Sciatic nerve (tissue), 2 donors: ENCODE data around the gene MFGE8. TPM values are rescaled to one million over a fixed set of nuclear protein-coding genes. Genes with fewer than 3 reads are reported as not detected.

Experiments used
- ATAC-seq: fragments of 200-7000 bp; cut with Tn5 transposase; one replicate; pipeline ENCODE4 v1.9.1; 2020; ENCODE audit warnings: mild to moderate bottlenecking, moderate library complexity
- DNase-seq: peaks from one replicate; pipeline ENCODE4 v3.0.0-alpha.2; 2020; ENCODE audit warnings: low spot score
- intact Hi-C: fragments of 100-400 bp; cut with DNase I; formaldehyde crosslinking; loops from one replicate; pipeline ENCODE4 v1.14.2; 2022
- total RNA-seq: library from RNA; stranded (reverse); fragmentation: NEBNext Ultra II Directional; extraction: Animal tissue kit (Norgen Biotek cat#: 25700); gene quantifications from one replicate; pipeline ENCODE4 v1.2.1, GENCODE V29; 2021
- donor health status: DM: no; HTN: no; CAD: no.
- donor health status: DM: no; HTN: no; CAD: no.

Gene MFGE8
- total RNA-seq, 1 donor from 2014 or later: 334 TPM

DNA sequence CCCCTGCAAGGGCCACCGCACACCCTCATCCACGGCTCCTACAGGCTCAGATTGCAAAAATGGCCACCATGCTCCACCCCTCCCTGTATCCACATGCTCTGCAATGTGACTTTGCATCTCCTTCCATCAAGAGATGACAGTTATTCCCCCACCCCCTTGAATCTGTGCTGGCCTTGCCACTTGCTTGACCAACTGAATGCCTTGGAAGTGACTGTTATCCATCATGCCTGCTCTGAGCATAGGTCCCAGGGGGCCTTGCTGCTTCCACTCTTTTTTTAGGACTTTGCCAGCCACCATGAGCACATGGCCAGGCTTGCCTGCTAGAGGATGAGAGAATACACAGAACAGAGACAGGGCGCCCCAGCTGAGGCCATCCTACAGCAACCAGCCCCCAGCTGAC, 31.4 kb downstream of the MFGE8 start:
- intact Hi-C loops: no loop called here
- ATAC-seq: no peak
- DNase-seq: no peak

DNA sequence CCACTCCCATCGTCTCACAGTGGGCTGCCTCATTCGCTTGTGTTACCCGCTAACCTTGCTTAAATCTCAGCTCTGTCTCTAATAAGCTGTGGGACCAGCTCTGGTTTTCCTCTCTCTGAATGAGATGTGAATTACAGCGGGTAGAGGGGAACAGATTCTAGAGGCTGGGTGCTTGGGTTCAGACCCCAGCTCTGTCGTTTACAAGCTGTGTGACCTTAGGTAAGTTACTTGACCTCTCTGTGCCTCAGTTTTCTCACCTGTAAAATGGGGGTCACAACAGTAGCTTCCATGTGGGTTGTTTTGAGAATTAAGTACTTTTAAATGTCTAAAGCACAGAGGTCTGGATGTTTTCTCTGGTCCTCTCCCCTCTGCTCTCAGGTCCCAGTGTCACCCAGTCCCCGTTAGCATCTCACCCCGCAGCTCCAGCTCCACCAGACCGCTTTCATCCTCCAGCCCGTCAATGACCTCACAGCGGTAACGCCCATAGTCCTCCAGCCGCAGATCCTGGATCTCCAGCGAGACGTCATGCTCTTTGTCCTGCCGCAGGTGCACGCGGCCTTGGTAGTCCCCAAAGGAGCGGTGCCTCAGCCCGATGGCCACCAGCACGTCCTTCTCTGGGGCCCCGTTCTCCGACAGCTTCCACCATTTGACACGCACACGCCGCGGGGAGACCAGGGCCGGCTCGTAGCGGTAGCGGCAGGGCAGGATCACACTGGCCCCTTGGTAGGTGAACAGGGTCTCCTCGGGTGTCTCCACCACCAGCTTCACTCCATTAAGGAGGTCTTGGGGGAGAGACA, 32.0 kb downstream of the MFGE8 start:
- ATAC-seq: no peak
- DNase-seq: no peak
- intact Hi-C loops: no loop called here

DNA sequence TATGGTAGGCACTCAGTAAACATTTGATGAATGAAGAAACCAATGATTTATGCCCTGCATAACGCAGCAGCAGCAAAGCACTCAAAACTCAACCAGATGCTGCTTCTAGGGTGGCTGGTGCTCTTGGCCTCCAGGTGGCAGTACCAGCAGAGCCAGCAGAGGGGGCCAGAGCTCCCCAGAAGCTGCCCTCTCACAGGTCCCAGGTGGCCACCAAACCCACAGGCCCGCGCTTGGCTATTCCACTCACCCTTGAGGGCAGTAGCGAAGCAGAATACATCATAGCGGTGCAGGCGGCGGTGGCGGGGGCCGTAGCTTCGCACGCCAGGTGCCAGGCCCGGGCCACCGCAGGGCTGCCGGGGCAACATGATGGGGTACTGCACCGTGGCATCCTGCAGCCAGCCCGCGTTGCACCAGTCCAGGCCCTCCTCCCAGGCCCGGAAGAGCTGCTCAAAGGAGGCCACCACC, 34.4 kb downstream of the MFGE8 start:
- peak; percentile 27 for ATAC-seq
- no peak for DNase-seq
- intact Hi-C loops: no loop called here

DNA sequence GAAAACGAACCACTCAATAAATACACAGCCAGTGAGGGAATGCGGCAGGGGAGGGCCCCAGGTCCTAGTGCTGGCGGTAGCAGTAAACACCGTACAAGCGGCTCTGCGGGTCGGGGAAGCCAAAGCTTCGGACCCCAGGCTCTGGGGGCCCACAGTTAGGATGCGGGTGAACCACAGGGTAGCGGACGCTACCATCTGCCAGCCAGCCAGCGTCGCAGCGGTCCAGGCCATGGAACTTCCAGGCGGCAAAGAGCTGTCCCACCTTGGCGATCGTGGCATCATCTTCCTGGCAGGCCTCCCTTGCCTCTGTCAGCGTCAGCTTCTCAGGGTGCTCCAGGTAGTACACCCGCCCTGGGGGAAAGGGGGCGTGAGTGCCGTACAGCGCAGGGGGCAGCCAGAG, 35.3 kb downstream of the MFGE8 start:
- intact Hi-C loops: no loop called here
- ATAC-seq: no peak
- no peak for DNase-seq

DNA sequence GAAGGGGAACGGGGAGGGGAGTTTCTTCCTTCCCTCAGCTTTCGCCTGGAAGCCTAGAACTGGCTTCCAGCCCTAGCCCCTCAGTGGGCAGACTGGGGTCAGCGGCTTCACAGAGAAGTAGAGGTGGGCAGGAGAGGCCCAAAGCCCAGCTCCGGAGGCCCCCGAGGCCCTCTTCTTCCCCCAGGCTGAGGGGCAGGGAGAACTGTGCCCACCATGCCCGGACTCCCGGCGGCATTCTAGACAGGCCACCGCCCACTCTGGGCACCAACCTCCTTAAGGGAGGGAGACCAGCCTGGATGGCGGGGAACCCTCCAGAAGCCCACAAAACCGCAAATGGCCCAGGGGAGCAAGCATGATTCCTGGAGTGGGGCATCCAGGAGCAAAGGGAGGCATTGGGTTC, 35.8 kb downstream of the MFGE8 start:
- ATAC-seq (no peak), DNase-seq (no peak)
- intact Hi-C loops: no loop called here

DNA sequence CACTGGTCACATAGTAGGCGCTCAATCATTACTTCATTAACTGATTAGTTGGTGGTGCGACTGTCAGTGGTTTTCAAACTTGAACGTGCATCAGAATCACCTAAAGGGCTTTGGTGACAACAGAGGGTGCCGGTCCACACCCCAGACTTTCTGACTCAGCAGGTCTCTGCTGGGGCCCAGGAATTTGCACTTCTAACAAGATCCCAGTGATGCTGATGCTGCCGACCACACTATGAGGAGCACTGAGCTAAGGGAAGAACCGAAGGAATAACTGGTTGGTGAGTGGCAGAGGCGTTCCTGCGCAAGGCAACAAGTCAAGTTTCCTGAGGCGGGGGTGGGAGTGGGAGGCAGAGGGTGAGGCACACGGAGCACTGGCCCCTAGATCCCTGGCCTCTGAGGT, 36.6 kb downstream of the MFGE8 start:
- ATAC-seq: no peak
- intact Hi-C loops: no loop called here
- DNase-seq: no peak

DNA sequence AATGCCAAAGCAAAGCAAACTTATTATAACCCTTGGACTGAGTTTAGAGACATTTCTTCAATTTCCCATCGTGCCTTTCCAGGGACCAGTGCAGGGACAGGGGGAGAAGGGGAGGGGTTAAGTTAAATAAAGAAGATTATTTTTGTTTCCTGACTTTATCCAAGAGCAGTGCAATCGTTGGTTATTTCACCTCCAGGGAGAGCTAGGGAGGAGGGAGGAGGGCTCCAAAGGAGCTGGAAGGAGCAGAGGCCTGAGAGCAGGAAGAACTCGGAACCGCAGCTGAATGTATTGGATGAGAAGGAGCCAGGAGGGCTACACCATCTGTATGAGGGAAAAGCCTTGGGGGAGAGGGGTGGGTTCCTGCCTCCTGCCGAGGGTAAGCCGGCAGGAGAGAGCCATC, 38.5 kb downstream of the MFGE8 start:
- no peak for DNase-seq
- peak; percentile 18 for ATAC-seq
- intact Hi-C loops: no loop called here

DNA sequence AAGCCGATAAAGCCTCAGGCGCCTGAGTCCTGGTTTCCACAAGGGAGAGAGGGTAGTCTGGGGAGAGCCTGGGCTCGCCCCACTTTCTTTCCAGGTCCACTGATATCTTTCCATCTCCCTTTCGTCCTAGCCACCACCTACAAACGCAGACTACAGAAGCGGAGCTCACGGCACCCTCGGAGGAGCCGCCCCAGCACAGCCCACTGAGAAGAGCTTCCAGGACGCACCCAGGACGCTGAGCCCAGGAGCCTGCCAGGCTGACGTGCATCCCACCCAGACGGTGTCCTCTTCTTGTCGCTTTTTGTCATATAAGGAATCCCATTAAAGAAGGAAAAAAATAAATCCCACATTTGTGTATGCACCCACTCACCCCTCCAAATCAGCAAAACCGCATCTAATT, 38.9 kb downstream of the MFGE8 start:
- ATAC-seq (no peak), DNase-seq (no peak)
- intact Hi-C loops: no loop called here

DNA sequence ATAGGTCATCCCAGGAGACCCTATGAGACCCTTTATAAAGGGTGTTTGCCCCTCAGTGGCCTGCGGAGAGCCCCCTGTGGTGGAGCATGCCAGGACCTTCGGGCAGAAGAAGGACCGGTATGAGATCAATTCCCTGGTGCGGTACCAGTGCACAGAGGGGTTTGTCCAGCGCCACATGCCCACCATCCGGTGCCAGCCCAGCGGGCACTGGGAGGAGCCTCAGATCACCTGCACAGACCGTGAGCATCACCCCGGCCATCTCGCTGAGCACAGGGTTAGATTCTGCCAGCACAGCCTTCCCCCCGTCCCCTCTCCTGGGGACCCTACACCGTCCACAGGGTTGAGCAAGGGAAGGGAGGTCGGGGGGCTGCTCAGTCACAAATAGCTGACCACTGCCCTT, 39.4 kb downstream of the MFGE8 start:
- ATAC-seq (no peak), DNase-seq (no peak)
- intact Hi-C loops: no loop called here

DNA sequence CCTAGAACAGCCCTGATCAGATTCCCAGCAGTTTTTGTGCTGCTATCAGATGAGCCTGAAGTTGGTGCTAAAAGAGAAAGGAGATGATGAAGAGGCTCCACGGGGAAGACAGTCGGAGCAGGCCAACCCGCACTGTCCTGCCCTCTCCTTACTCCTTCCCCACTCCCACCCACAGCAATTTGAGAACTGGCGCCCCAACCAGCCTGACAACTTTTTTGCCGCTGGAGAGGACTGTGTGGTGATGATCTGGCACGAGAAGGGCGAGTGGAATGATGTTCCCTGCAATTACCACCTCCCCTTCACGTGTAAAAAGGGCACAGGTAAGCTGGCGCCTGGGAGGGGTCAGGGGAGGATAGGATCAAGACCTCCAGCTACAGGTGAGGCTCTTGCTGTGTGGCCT, 40.5 kb downstream of the MFGE8 start:
- DNase-seq (no peak), ATAC-seq (no peak)
- intact Hi-C loops: no loop called here

DNA sequence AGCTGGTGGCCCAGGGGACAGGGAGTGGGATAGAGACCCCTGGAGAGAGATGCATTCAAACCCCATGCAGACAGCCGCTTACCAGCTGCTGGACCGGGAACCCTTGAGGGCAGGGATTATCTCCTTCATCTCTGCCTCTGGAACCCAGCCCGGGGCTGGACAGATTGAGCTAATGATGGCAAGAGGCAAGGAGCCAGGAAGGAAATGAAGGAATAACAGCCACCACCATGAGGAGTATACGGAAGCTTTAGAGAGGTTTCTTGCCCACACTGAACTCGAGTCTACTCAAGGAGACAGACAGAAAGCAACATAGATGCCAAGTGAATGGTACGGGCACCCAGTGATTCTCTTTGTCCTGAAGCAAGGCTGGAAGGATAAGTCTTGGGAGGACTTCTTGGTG, 41.1 kb downstream of the MFGE8 start:
- intact Hi-C loops: no loop called here

DNA sequence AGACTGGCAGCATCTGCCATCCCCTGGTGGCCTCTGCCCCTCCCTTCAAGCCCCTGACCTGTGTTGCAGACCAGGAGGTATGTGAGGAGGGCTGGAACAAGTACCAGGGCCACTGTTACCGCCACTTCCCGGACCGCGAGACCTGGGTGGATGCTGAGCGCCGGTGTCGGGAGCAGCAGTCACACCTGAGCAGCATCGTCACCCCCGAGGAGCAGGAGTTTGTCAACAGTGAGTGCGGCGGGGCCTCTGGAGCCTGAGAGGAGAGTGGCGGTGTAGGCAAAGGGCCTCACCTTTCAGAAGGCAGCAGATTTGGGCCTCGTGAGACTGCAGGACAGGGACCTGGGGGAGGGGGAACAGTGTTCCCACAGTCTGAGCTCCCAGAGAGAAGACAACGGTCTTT, 41.9 kb downstream of the MFGE8 start:
- DNase-seq (no peak), ATAC-seq (no peak)
- intact Hi-C loops: no loop called here

More for the DNA sequence above, 41.1 kb downstream of the MFGE8 start:
- ATAC-seq: no peak
- no peak for DNase-seq

DNA sequence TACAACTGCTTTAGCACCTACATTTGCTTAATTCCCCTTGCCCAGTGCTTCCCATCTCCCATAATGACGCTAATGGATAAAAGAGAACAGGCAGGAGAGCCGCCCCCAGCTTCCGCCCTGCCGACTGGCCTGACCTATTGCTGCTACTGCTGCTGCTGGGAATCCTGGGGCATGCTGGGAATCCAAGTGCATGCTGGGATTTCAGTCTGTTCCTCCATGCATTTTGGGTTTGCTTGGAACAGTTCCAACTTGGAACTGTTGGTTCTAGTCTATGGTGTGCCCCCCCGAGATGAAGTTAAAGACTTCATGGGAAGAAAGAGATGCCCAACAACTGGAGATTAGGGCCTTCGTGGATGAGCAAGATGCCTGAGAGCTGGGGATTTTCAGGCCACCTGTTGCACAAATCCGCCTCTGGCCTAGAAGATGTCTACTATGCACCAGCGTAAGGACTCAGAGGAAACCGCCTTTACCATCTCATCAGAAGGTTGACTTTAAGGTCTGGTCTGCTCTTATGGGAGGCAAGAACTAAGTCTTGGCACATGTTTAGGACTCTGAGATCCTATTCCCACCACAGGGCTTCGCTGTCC, 46.8 kb downstream of the MFGE8 start:
- ATAC-seq (no peak), DNase-seq (no peak)
- intact Hi-C loops: no loop called here

DNA sequence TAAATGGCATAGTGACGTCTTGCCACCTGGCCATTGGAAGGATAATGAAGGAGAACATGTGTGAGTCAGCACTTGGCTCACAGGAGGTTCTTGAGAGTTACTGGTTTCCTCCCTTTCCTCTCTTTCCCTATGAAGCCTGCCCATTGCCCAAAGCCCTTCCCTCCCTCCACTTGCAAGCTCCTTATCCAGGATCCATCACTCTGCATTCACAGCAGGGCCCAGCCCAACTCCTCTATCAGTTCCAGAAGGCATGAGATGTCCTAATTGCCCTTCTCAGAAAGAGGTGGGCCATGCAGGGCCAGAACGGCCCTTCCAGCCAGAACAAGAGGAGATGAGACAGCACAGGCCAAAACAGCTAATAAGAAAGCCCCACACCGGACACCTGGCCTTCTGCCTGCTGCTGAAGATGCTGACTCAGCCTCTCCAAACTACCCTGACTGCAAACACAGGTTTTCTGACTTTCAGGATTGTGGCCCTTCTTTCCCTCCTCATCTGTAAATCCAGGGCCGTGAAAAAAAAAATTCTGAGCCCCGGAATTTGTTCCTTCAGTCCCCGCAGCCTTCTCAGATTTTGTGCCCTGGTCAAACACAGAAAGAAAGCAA, 47.6 kb downstream of the MFGE8 start:
- DNase-seq (no peak), ATAC-seq (no peak)
- intact Hi-C loops: no loop called here

DNA sequence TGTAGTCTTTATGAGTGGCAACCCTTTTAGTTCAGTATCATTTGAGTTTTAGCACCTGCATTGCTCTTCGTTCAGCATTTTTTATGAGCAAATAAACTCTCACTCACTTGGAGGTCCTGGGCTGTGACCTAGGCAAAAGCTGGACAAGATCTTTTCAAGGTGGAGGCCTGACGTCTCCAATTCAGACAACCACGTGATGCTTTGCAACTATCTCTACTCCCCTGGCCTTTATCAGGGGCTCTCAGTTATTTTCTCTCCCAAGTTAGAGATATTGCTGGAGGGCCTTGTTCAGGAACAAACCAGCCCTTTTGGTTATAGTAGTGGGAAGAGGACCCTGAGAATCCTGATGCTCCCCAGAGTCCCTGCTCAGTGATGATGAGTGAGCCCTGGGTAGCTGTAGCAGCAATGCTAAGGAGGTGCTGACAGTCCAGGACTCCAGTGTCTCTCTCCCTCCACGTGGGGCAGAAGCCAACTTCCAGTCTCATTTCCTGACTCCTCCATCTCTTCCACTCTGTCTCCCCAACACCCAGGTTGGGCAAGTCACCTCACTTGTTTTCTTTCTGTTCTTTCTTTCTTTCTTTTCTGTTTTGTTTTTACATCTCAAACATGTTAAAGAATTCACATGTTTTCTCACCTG, 48.2 kb downstream of the MFGE8 start:
- intact Hi-C loops: no loop called here
- ATAC-seq (no peak), DNase-seq (no peak)

DNA sequence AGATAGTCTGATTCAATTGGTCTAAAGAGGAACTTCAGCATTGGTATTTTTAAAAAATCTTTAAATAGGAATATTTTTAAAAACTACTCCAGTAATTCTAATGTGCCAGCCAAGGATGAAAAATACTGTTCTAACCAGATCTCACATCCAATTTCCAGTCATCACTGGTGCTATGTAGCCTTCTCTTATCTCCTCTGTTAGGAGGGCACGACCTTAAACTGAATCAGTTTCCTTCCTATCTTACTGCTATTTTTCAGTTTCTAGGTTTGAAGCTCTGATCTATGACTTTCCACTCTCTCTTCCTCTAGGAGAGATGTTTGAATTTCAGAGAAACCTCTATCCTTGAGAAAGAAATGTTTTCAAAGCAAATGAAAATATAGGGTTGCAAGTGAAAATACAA, 49.8 kb downstream of the MFGE8 start:
- DNase-seq: no peak

DNA sequence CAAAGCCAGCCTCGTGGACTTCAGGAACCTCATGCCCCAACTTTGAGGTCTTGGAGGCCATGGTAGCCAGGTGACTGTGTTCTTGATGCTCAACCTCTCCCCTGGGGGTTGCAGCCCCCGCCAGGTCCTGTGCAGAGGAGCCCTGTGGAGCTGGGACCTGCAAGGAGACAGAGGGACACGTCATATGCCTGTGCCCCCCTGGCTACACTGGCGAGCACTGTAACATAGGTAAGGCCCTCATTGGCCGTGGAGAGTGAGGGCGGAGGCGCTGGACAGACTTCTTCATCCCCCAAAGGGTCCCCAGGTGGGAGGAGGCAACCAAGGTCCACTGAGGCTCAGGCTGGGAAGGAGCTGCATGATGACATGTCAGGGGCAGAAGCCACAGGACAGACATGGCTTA, 53.0 kb downstream of the MFGE8 start:
- ATAC-seq (no peak), DNase-seq (no peak)
- intact Hi-C loops: no loop called here

More for the DNA sequence above, 49.8 kb downstream of the MFGE8 start:
- intact Hi-C loops: no loop called here
- ATAC-seq: no peak

DNA sequence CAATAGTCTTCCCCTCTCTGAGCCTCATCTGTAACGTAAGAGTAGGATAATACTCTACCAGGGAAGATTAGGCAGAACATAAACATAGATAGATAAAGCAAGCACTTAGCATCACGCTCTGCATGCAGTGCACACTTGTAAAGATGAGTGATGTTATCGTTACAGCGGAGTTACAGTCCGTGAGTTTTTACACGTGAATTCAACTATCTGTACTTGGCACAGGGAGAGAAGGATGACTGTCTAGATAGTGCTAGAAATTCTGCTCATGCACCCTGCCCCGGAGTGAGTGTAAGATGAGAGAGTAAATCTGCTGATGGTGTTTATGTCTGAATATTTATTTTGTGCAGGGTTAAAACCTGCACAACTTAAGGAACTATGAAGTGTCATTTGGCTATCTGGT, 53.6 kb downstream of the MFGE8 start:
- ATAC-seq (no peak), DNase-seq (no peak)
- intact Hi-C loops: no loop called here

DNA sequence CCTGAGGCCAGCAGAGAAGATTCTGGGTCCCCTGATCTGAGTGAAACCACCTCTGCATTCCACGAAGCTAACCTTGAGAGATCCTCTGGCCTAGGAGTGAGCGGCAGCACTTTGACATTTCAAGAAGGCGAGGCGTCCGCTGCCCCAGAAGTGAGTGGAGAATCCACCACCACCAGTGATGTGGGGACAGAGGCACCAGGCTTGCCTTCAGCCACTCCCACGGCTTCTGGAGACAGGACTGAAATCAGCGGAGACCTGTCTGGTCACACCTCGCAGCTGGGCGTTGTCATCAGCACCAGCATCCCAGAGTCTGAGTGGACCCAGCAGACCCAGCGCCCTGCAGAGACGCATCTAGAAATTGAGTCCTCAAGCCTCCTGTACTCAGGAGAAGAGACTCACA, 54.2 kb downstream of the MFGE8 start:
- DNase-seq (no peak), ATAC-seq (no peak)
- intact Hi-C loops: no loop called here

DNA sequence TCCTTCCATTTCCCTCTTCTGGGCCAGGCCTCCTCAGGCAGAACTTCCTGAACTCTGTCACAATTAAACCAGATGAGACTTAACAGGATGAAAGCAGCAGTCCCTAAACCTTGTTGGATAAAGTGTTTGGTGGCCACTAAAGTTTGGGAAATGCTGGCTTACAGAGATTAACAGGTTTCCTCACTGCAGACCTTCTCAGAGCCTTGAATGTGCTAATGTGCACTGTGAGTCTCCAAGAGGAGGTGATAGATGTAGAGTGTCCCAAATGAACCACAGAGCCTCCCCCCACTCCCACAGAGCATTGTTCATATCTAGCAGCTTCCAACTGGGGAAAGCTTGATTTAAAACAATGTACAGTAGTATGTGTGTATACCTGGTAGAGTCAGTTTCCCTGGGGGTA, 60.7 kb downstream of the MFGE8 start:
- intact Hi-C loops: no loop called here
- no peak for DNase-seq
- ATAC-seq: no peak
